ENCODE results near the gene AMFR. TPM values are rescaled to one million over a fixed set of nuclear protein-coding genes. Genes with fewer than 3 reads are reported as not detected.

Gene AMFR
- total RNA-seq, 1 experiment from 2014 or later, result 48.1 TPM

- Histone ChIP-seq H3K27ac (ENCODE audit: low read depth, low read length, poor library complexity, severe bottlenecking) (no peak overlapping the region), H3K4me1 (ENCODE audit: insufficient read depth, low read length, poor library complexity, severe bottlenecking) (no peaks in the 10 kb centered on the region), H3K27me3 (replicated peaks; ENCODE audit: insufficient read depth, low read depth, low read length, poor library complexity) (no peaks in the 10 kb centered on the region), H3K9me3 (ENCODE audit: low read depth, low read length, poor library complexity, severe bottlenecking) (no peaks in the 10 kb centered on the region), H3K4me3 (ENCODE audit: low read depth, low read length, poor library complexity, severe bottlenecking) (no peak overlapping the region), H3K36me3 (ENCODE audit: insufficient read depth, low read length, poor library complexity, severe bottlenecking) (peaks cover 13% of the 10 kb centered on the region)
- TF ChIP-seq EZH2 (IDR thresholded peaks at IDR 0.05; ENCODE audit: borderline replicate concordance, low read depth, low read length, poor library complexity, severe bottlenecking) (no peak), CTCF (conservative IDR thresholded peaks at IDR 0.05; ENCODE audit: low read depth, low read length) (no peak)
- BruUV-seq (replicated peaks), result no TSS peak
- CTCF ChIA-PET, result no interaction called here
- DNase-seq (ENCODE audit: low spot score), result no peak
- intact Hi-C loops (cut with micrococcal nuclease; ENCODE audit: unreplicated experiment), result no loop called here
- POLR2A ChIA-PET (ENCODE audit: low non-redundant PET), result no interaction called here
Observed at GRCh38 chr16:56387396-56387795, 37.9 kb downstream of the AMFR start.

GRCh38 chr16:56384074-56384721, 41.1 kb downstream of the AMFR start:
- intact Hi-C loops (cut with micrococcal nuclease; ENCODE audit: unreplicated experiment), result no loop called here
- Histone ChIP-seq H3K9me3 (ENCODE audit: low read depth, low read length, poor library complexity, severe bottlenecking) (peaks cover 9% of the 10 kb centered on the region), H3K4me3 (ENCODE audit: low read depth, low read length, poor library complexity, severe bottlenecking) (no peak overlapping the region), H3K36me3 (ENCODE audit: insufficient read depth, low read length, poor library complexity, severe bottlenecking) (peaks cover 24% of the 10 kb centered on the region), H3K27me3 (replicated peaks; ENCODE audit: insufficient read depth, low read depth, low read length, poor library complexity) (no peaks in the 10 kb centered on the region), H3K27ac (ENCODE audit: low read depth, low read length, poor library complexity, severe bottlenecking) (no peak overlapping the region), H3K4me1 (ENCODE audit: insufficient read depth, low read length, poor library complexity, severe bottlenecking) (no peaks in the 10 kb centered on the region)
- no peak for TF ChIP-seq EZH2 (IDR thresholded peaks at IDR 0.05; ENCODE audit: borderline replicate concordance, low read depth, low read length, poor library complexity, severe bottlenecking)
- TF ChIP-seq CTCF (conservative IDR thresholded peaks at IDR 0.05; ENCODE audit: low read depth, low read length), result no peak
- CTCF ChIA-PET, result no interaction called here
- POLR2A ChIA-PET (ENCODE audit: low non-redundant PET), result no interaction called here
- no peak for DNase-seq (ENCODE audit: low spot score)
- no TSS peak for BruUV-seq (replicated peaks)

- Histone ChIP-seq H3K4me1 (ENCODE audit: insufficient read depth, low read length, poor library complexity, severe bottlenecking) (no peaks in the 10 kb centered on the region), H3K9me3 (ENCODE audit: low read depth, low read length, poor library complexity, severe bottlenecking) (peaks cover 9% of the 10 kb centered on the region), H3K4me3 (ENCODE audit: low read depth, low read length, poor library complexity, severe bottlenecking) (no peak overlapping the region), H3K27me3 (replicated peaks; ENCODE audit: insufficient read depth, low read depth, low read length, poor library complexity) (no peaks in the 10 kb centered on the region), H3K36me3 (ENCODE audit: insufficient read depth, low read length, poor library complexity, severe bottlenecking) (peaks cover 20% of the 10 kb centered on the region), H3K27ac (ENCODE audit: low read depth, low read length, poor library complexity, severe bottlenecking) (no peak overlapping the region)
- ChIA-PET CTCF (no interaction called here), POLR2A (ENCODE audit: low non-redundant PET) (no interaction called here)
- DNase-seq (ENCODE audit: low spot score), result no peak
- no peak for TF ChIP-seq CTCF (conservative IDR thresholded peaks at IDR 0.05; ENCODE audit: low read depth, low read length)
- TF ChIP-seq EZH2 (IDR thresholded peaks at IDR 0.05; ENCODE audit: borderline replicate concordance, low read depth, low read length, poor library complexity, severe bottlenecking), result no peak
- no TSS peak for BruUV-seq (replicated peaks)
- intact Hi-C loops (cut with micrococcal nuclease; ENCODE audit: unreplicated experiment), result no loop called here
Observed at GRCh38 chr16:56382901-56383355, 42.4 kb downstream of the AMFR start.
